Measurements from ENCODE around the gene CCDC122.

Gene CCDC122

DNA sequence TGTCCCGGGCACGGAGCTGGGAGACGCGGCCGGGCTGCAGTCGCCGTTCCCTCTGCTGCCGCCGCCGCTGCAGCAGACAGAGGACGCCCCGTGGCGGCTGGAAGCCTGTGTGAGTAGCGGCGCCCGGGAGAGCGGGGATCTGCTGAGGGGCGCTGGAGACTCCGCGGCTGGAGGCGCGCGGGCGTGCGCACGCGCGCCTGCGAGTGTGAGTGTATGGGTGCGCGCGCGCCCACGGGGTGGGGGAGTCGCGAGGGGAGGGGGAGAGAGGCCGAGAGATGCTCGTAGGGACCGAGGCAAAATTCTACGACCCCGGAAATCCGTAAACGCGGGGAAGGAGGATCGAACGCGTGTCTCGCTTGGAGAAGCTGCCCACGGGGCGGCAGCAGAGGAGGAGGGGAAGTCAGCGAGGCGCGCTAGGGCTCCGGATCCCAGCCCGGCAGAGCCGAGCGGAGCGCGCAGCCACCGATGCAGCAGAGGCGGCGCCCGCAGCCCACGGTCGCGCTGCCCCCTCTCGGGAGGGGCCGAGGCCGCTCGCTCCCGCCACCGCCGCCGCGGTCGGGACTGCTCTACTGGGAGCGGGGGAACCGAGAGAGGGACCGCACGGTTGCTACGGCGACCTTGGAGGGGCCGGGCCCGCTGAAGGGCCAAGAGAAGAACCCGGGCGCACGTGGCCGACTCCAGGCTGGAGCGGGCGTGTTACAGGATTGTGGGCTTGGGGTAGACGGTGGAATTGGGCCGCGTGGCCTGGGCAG, 92.6 kb downstream of the CCDC122 start, which contains the start of gene ENOX1:
ENOX1 (minus strand) TSS at position 207 of the 752 bp plus-strand sequence.
- H3K4me3 ChIP-seq (ENCODE audit: extremely low read depth, insufficient read depth, low read length, poor library complexity, severe bottlenecking): peak within 1 kb of the TSS; percentile 58
- 1% methylated on average over 59 to 84 of the region's 93 CpGs for WGBS, 2 experiments (ENCODE audit: insufficient coverage in 2 of 2)
- peak within 1 kb of the TSS; percentile 8 for H3K27ac ChIP-seq (ENCODE audit: low read depth, low read length, severe bottlenecking)
- no peaks in the 10 kb centered on the region for H3K36me3 ChIP-seq (ENCODE audit: control insufficient read depth, insufficient read depth, low read length)
- H3K9me3 ChIP-seq (ENCODE audit: control insufficient read depth, low read length): no peaks in the 10 kb centered on the region
- no peaks in the 10 kb centered on the region for H3K4me1 ChIP-seq (ENCODE audit: control insufficient read depth, insufficient read depth, low read length, poor library complexity, severe bottlenecking)

DNA sequence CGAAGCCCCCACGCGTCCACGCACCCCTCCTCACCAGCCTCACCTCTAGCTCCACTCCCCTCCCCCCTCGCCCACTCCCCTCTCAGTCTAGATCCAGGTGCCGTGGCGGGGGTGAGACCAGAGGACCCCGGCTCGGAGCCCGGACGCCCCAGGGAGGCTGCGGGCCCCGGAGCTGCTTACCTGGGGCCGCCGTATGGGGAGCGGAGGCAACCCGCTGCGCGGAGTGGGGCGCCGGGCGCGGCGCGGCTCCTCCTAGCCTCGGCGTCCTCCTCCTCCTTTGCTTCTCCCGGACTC, 93.1 kb downstream of the CCDC122 start:
- Histone ChIP-seq H3K27ac (ENCODE audit: low read depth, low read length, severe bottlenecking) (no peak overlapping the region), H3K36me3 (ENCODE audit: control insufficient read depth, insufficient read depth, low read length) (no peaks in the 10 kb centered on the region), H3K4me3 (ENCODE audit: extremely low read depth, insufficient read depth, low read length, poor library complexity, severe bottlenecking) (peak overlapping the region; percentile 58), H3K9me3 (ENCODE audit: control insufficient read depth, low read length) (no peaks in the 10 kb centered on the region), H3K4me1 (ENCODE audit: control insufficient read depth, insufficient read depth, low read length, poor library complexity, severe bottlenecking) (no peaks in the 10 kb centered on the region)
- 0% methylated on average over 21 to 27 of the region's 28 CpGs for WGBS, 2 experiments (ENCODE audit: insufficient coverage in 2 of 2)
